Measurements from ENCODE around the gene SCYGR5. TPM values are rescaled to one million over a fixed set of nuclear protein-coding genes. Genes with fewer than 3 reads are reported as not detected.

The SCYGR5 gene
- total and polyA plus RNA-seq, 3 experiments from 2014 or later, result not detected

DNA sequence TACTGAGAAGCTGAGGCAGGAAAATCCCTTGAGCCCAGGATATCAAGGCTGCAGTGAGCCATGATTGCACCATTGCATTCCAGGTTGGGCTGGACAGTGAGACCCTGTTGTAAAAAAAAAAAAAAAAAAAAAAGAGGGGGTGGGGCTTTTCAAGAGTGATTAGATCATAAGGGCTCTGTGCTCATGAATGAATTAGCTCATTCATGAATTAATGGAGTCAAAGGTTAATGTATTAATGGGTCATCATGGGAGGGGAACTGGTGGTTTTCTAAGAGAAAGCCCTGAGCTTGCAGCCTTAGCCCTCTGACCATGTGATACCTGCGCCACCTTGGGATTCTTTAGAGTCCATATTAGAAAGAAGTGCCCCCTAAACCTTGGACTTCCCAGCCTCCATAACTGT lies 46.7 kb downstream of the SCYGR5 start:
- POLR2A ChIA-PET, result no interaction called here
- Histone ChIP-seq H3K36me3 (ENCODE audit: insufficient read depth, low read length) (no peaks in the 10 kb centered on the region), H3K4me1 (ENCODE audit: insufficient read depth, low read length) (no peaks in the 10 kb centered on the region), H3K27me3 (ENCODE audit: insufficient read depth, low read length, poor library complexity, severe bottlenecking) (no peaks in the 10 kb centered on the region), H3K9me3 (ENCODE audit: low read length) (no peaks in the 10 kb centered on the region), H3K27ac (ENCODE audit: low read depth, low read length) (no peak overlapping the region), H3K4me3 (ENCODE audit: low read length) (no peak overlapping the region)
- Mint-ChIP-seq H3K4me1 (peaks cover 0 to 3% (median 2%) of the 10 kb centered on the region in 3 donors), H3K4me3 (no peak overlapping the region), H3K27me3 (peaks cover 18% of the 10 kb centered on the region in 2 donors), H3K9me3 (no peaks in the 10 kb centered on the region), H3K27ac (no peak overlapping the region), H3K36me3 (no peaks in the 10 kb centered on the region)
- CTCF ChIA-PET, result no interaction called here
- DNase-seq, result no peak

DNA sequence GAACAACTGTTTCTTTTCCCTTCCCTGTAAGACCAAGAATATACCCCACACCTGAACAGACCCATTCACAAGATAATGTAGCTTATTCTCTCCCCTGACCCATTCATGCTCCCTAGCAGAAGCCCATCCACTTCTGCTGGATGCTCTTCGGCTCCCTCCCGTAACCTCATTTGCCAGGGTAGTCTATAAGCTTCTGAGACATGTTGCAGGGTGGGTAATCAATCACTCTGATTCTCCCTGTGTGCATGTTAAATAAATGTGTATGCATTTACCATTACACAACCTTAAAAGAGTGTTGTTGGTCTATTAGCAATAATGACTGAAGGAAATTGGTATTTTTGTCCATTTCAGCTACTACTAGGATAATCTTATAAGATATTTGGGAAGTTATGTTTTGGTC lies 49.9 kb downstream of the SCYGR5 start:
- ChIA-PET POLR2A (no interaction called here), CTCF (no interaction called here)
- Histone ChIP-seq H3K4me3 (ENCODE audit: low read length) (no peak overlapping the region), H3K4me1 (ENCODE audit: insufficient read depth, low read length) (no peaks in the 10 kb centered on the region), H3K36me3 (ENCODE audit: insufficient read depth, low read length) (no peaks in the 10 kb centered on the region), H3K9me3 (ENCODE audit: low read length) (no peaks in the 10 kb centered on the region), H3K27me3 (ENCODE audit: insufficient read depth, low read length, poor library complexity, severe bottlenecking) (no peaks in the 10 kb centered on the region), H3K27ac (ENCODE audit: low read depth, low read length) (no peak overlapping the region)
- Mint-ChIP-seq H3K4me1 (peaks cover 0 to 3% (median 2%) of the 10 kb centered on the region in 3 donors), H3K27ac (no peak overlapping the region), H3K9me3 (no peaks in the 10 kb centered on the region), H3K36me3 (no peaks in the 10 kb centered on the region), H3K27me3 (peaks cover 22 to 24% of the 10 kb centered on the region in 2 donors), H3K4me3 (no peak overlapping the region)
- no peak for DNase-seq

Other genes starting within 250 kb of the SCYGR5 start
- 100 to 1,000 TPM; 139 to 141 TPM for gene AGFG1, start 194.6 kb upstream of the SCYGR5 start, total RNA-seq
- gene AGFG1, start 194.6 kb upstream of the SCYGR5 start, polyA plus RNA-seq, result 31.6 TPM
- not detected for gene SCYGR2, start 67.9 kb upstream of the SCYGR5 start, total RNA-seq
- not detected for gene SCYGR2, start 67.9 kb upstream of the SCYGR5 start, polyA plus RNA-seq
- gene SCYGR3, start 52.0 kb upstream of the SCYGR5 start, total RNA-seq, result not detected
- not detected for gene SCYGR3, start 52.0 kb upstream of the SCYGR5 start, polyA plus RNA-seq
- gene SCYGR4, start 49.3 kb upstream of the SCYGR5 start, total RNA-seq, result not detected
- not detected for gene SCYGR4, start 49.3 kb upstream of the SCYGR5 start, polyA plus RNA-seq
- gene SLC19A3, start 51.2 kb downstream of the SCYGR5 start, total RNA-seq, result not detected
- gene SLC19A3, start 51.2 kb downstream of the SCYGR5 start, polyA plus RNA-seq, result not detected
- gene SCYGR6, start 58.0 kb downstream of the SCYGR5 start, total RNA-seq, result not detected
- gene SCYGR6, start 58.0 kb downstream of the SCYGR5 start, polyA plus RNA-seq, result not detected
- gene SCYGR7, start 61.5 kb downstream of the SCYGR5 start, total RNA-seq, result not detected
- gene SCYGR7, start 61.5 kb downstream of the SCYGR5 start, polyA plus RNA-seq, result not detected
- not detected for gene SCYGR8, start 79.1 kb downstream of the SCYGR5 start, total RNA-seq
- not detected for gene SCYGR8, start 79.1 kb downstream of the SCYGR5 start, polyA plus RNA-seq
- 1 to 10 TPM; 3.5 to 5.0 TPM for gene CCL20, start 147.0 kb downstream of the SCYGR5 start, total RNA-seq
- 0.63 TPM for gene CCL20, start 147.0 kb downstream of the SCYGR5 start, polyA plus RNA-seq
- not detected for gene DAW1, start 204.8 kb downstream of the SCYGR5 start, total RNA-seq
- gene DAW1, start 204.8 kb downstream of the SCYGR5 start, polyA plus RNA-seq, result not detected

All from CD8-positive, alpha-beta memory T cell (primary cell).